GM19351 (cell line): ENCODE data around the gene TMEM175.

Experiments
- ATAC-seq: cut with Tn5 transposase; IDR thresholded peaks from one replicate; pipeline ENCODE4 v1.9.1; 2021; ENCODE audit warnings: mild to moderate bottlenecking, moderate library complexity; ENCODE audit not compliant: unreplicated experiment

Gene TMEM175

DNA sequence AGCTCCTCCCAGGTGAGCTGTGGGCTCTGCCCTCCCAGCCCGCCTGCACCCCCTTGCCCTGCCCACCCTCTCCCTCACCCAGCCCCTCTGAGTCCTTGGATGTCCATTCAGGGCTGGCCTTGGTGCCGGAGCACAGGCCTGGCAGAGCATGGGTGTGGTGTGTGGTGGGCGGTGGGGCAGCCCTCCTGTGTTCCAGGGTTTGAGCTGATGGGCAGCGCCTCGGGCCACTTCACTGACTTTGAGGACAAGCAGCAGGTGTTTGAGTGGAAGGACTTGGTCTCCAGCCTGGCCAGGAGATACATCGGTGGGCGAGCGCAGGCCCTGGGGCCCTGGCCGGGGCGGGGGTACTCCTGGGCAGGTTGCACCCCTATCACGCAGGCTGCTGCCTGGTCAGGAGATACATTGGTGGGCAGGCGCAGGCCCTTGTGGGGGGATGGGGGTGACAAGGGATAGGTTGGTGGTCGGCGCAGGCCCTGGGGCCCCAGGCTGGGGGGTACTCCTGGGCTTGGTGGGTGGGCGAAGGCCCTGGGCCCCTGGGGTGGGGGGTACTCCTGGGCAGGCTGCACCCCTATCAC, 68.5 kb downstream of the TMEM175 start:
- ATAC-seq, result no peak

DNA sequence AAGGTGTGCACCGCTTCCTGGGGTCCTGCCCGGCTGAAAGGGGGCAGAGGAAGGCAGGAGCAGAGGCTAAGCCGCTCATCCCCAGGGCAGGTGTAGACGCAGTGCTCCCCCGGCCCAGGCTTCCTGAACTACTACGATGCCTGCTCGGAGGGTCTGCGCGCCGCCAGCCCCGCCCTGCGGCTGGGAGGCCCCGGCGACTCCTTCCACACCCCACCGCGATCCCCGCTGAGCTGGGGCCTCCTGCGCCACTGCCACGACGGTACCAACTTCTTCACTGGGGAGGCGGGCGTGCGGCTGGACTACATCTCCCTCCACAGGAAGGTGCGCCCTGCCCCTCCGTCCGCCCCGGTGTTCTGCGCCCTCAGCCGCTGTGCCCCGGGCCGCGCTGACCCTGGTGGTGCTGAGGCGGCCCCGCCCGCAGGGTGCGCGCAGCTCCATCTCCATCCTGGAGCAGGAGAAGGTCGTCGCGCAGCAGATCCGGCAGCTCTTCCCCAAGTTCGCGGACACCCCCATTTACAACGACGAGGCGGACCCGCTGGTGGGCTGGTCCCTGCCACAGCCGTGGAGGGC, 69.4 kb downstream of the TMEM175 start:
- ATAC-seq, result no peak

DNA sequence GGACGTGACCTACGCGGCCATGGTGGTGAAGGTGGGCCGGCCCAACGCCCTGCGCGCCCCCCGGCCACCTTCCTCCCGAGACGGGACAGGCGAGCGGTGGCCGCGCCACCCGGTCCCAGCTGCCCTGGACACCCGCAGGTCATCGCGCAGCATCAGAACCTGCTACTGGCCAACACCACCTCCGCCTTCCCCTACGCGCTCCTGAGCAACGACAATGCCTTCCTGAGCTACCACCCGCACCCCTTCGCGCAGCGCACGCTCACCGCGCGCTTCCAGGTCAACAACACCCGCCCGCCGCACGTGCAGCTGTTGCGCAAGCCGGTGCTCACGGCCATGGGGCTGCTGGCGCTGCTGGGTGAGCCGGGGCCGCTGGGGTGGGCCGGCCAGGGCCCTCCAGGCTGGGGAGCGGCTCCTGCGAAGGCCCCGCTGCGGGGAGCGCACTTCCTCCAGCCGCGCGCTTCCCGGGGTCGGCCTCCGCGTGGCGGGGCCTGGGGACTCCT, 69.9 kb downstream of the TMEM175 start:
- no peak for ATAC-seq

DNA sequence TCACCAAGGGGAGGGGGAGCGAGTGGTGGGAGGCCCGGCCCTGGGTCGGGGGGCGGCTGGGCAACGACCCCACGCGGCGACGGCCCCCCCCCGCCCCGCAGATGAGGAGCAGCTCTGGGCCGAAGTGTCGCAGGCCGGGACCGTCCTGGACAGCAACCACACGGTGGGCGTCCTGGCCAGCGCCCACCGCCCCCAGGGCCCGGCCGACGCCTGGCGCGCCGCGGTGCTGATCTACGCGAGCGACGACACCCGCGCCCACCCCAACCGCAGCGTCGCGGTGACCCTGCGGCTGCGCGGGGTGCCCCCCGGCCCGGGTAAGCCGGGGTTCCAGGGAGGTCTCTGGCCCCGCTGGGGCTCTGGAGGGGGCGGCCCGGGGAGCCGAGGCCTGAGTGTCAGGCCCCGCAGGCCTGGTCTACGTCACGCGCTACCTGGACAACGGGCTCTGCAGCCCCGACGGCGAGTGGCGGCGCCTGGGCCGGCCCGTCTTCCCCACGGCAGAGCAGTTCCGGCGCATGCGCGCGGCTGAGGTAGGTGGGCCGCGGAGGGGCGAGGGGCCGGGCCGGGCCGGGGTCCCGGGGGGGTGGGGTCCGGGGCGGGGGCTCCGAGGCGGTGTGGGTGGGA, 70.5 kb downstream of the TMEM175 start:
- ATAC-seq, result no peak

DNA sequence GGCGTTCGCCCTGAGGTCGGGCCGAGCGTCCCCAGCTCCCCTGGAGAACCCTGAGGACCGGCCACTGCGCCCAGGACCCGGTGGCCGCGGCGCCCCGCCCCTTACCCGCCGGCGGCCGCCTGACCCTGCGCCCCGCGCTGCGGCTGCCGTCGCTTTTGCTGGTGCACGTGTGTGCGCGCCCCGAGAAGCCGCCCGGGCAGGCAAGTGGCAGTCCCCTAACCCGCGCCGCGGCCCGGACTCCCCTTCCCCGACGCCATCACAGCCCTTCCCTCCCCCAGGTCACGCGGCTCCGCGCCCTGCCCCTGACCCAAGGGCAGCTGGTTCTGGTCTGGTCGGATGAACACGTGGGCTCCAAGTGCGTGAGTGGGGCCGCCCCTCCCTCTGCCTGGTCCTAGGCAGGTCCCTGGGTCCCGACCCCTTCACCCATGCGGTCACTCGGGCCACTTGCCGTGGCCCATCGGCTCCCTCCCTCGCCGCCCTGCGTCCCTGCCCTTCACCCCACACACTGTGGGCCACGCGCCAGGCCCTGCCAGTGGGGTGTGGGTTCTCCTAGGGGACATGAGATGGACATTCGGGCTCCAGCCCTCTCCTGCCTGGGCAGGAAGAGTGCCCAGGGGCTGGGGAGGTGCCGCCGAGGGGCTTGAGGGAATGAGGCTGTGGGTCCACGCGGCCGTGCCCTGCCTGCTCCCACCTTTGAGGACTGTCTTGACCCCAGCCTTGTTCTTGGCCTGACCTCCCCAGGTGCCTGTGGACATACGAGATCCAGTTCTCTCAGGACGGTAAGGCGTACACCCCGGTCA, 71.2 kb downstream of the TMEM175 start:
- ATAC-seq, result no peak

DNA sequence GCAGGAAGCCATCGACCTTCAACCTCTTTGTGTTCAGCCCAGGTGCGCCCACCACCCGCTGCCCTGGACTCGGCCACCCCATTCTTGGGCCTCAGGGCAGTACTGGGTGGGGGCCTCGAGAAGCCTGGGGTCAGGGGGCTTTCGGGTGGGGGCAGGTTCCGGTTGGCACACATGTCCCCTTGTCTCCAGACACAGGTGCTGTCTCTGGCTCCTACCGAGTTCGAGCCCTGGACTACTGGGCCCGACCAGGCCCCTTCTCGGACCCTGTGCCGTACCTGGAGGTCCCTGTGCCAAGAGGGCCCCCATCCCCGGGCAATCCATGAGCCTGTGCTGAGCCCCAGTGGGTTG, 71.8 kb downstream of the TMEM175 start:
- ATAC-seq, result no peak

DNA sequence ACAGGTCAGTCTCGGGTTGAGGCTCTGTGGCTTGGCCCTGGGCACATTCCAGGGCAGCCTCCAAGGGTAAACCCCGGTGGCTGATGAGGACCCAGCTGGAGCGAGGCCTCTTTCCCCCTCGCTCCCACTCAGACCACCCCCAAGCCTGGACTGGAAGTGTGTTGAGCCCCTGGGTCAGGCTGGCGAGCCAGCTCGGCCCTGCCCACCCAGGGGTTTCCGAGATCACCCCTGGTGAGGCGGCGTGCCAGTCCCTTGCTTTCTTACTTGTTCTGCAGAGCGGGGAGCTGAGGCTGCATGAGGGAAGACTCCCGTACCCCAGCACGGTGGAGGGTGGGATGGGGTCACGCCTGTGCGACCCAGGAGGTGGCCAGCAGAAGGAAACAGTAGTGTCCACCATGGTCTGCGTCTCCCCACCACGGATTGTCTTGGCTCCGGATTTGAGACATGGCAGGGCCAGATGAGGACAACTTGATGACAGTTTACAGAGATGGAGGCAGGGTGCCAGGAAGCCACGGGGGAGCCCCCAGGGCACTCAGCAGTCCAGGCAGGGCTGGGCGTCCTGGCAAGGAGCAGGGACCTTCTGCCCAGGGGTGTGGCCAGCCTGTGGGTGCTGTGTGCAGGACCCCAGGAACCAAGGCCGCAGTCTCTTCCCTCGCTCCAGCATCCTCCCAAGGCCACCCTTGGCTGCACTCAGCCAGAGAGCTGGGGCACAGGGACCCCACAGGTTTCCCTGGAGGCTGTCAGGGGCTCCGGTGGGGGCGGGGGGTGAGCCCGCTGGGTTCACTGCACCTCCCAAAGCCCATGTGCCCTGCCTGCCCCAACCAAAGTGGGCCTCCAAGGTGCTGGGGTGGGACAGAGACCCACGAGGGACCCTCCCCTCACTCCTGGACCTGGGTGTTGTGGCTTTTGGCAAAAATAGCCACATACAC, 72.6 kb downstream of the TMEM175 start:
- no peak for ATAC-seq

DNA sequence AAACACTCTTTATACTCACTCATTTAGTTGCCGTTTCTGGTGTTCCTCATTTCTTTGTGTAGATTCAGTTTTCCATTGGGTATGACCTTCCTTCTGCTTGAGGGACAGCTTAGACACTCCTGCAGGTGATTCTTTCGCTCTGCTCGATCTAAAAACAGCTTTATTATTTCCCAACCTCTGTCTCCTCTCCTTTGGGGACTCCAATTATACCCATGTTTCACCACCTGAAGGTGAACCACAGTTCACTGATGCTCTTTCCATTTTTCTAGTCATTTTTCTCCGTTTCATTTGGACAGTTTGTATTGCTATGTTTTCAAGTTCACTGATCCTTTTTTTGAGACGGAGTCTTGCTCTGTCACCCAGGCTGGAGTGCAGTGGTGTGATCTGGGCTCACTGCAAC, 74.6 kb downstream of the TMEM175 start:
- ATAC-seq, result no peak
